Esophagus muscularis mucosa (tissue), 3 donors: ENCODE measurements around the gene PLCB2.

ENCODE experiments used
- POLR2A ChIP-seq: fragments of 450-650 bp; IDR thresholded peaks from one replicate; pipeline ENCODE4 v1.6.1; 2017; ENCODE audit warnings: antibody characterized with exemption, moderate library complexity, mild to moderate bottlenecking, low read depth
- POLR2AphosphoS5 ChIP-seq, 2 donors: sonication (generic); formaldehyde crosslinking; IDR thresholded peaks; one replicate each; pipeline ENCODE4 v1.6.1; 2017; ENCODE audit warnings: antibody characterized with exemption in 2 of 2
- TF ChIP-seq, protein P1 (sequence below), 3 experiments: fragments of 200-600 bp in 2 of 3; fragments of 450-650 bp in 1 of 3; sonication (generic) in 2 of 3; IDR thresholded peaks; one replicate each; pipeline ENCODE4 v1.5.1; 2017 to 2019; ENCODE audit warnings: antibody characterized with exemption in 3 of 3, mild to moderate bottlenecking in 2 of 3, moderate library complexity in 1 of 3

- TF ChIP-seq POLR2AphosphoS5 (IDR thresholded peaks at IDR 0.05): no peak
- TF ChIP-seq, protein P1, sequence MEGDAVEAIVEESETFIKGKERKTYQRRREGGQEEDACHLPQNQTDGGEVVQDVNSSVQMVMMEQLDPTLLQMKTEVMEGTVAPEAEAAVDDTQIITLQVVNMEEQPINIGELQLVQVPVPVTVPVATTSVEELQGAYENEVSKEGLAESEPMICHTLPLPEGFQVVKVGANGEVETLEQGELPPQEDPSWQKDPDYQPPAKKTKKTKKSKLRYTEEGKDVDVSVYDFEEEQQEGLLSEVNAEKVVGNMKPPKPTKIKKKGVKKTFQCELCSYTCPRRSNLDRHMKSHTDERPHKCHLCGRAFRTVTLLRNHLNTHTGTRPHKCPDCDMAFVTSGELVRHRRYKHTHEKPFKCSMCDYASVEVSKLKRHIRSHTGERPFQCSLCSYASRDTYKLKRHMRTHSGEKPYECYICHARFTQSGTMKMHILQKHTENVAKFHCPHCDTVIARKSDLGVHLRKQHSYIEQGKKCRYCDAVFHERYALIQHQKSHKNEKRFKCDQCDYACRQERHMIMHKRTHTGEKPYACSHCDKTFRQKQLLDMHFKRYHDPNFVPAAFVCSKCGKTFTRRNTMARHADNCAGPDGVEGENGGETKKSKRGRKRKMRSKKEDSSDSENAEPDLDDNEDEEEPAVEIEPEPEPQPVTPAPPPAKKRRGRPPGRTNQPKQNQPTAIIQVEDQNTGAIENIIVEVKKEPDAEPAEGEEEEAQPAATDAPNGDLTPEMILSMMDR (IDR thresholded peaks at IDR 0.05): no peak
- no peak for TF ChIP-seq POLR2A
Measured at GRCh38 chr15:40345867-40346578, 38.3 kb upstream of the PLCB2 start.
